K562 (cell line): ENCODE results near the gene BNIP3. TPM values are rescaled to one million over a fixed set of nuclear protein-coding genes. Genes with fewer than 3 reads are reported as not detected.

Experiments
- ATAC-seq: fragments of 200-7000 bp; cut with Tn5 transposase; 3 replicates; pipeline ENCODE4 v1.9.1; 2020; ENCODE audit warnings: moderate library complexity
- BruUV-seq: library from RNA; stranded (reverse); fragments of 400-500 nt; replicated peaks from 2 replicates; lab custom pipeline; 2021; lab: Mats Ljungman, UMichigan
- CTCF ChIA-PET: fragments of 300-600 bp; formaldehyde crosslinking; extraction: SDS; loops from one replicate; lab custom pipeline; 2021; ENCODE audit warnings: low intra/inter-chr PET ratio; lab: Yijun Ruan, JAX
- POLR2A ChIA-PET: fragments of 300-600, 350-650 bp; sonication (Branson Sonifier 250); formaldehyde crosslinking; extraction: SDS; loops from one replicate; lab custom pipeline; 2021; ENCODE audit warnings: antibody characterized with exemption, inconsistent platforms; lab: Yijun Ruan, JAX
- DNase-seq, 4 experiments: peaks; one replicate each; pipeline versions ENCODE4 v3.0.0 to v3.0.0-alpha.2; 2011 to 2018; ENCODE audit warnings: low spot score in 3 of 4, mixed read lengths in 3 of 4; ENCODE audit errors: extremely low read depth in 1 of 4
- FAIRE-seq: peaks from 2 replicates; lab custom pipeline; 2011; peaks lifted over from hg19 to GRCh38; lab: Jason Lieb, UNC
- H2AFZ ChIP-seq: 2 replicates; pipeline ENCODE4 v1.6.0; 2011; ENCODE audit warnings: low read depth, low read length, control low read depth, inconsistent platforms
- H3K27ac ChIP-seq: fragments of 200-600 bp; 3 replicates; pipeline ENCODE4 v1.8.0; 2011; ENCODE audit warnings: low read depth, mild to moderate bottlenecking, control low read depth, inconsistent platforms, low read length, moderate library complexity, mixed read lengths; ENCODE audit errors: extremely low read depth
- H3K27me3 ChIP-seq, 2 experiments: fragments of 300-600 bp in 1 of 2; 2 replicates in 1 of 2; 3 replicates in 1 of 2; pipeline versions ENCODE4 v1.6.0 to v1.8.0; 2011; ENCODE audit warnings: inconsistent platforms in 2 of 2, low read length in 2 of 2, mild to moderate bottlenecking in 1 of 2, mixed read lengths in 1 of 2, moderate library complexity in 1 of 2; ENCODE audit not compliant: control insufficient read depth in 2 of 2, insufficient read depth in 2 of 2
- H3K36me3 ChIP-seq: fragments of 300-600 bp; 3 replicates; pipeline ENCODE4 v1.8.0; 2011; ENCODE audit warnings: mild to moderate bottlenecking, low read length, inconsistent platforms; ENCODE audit not compliant: control insufficient read depth, insufficient read depth
- H3K4me1 ChIP-seq, 2 experiments: fragments of 200-600 bp in 1 of 2; replicated peaks in 1 of 2; 2 replicates in 1 of 2; 3 replicates in 1 of 2; pipeline versions ENCODE4 v1.5.1 to v1.8.0; 2011; ENCODE audit warnings: inconsistent platforms in 2 of 2, low read length in 2 of 2, mild to moderate bottlenecking in 1 of 2, mixed read lengths in 1 of 2, moderate library complexity in 1 of 2; ENCODE audit not compliant: control insufficient read depth in 2 of 2, insufficient read depth in 2 of 2
- H3K4me2 ChIP-seq: 2 replicates; pipeline ENCODE4 v1.6.1; 2011; ENCODE audit warnings: low read length, control low read depth, inconsistent platforms, mixed read lengths; ENCODE audit not compliant: insufficient read depth
- H3K4me3 ChIP-seq: fragments of 200-600 bp; sonication (generic), shearing (Covaris generic); 2 replicates; pipeline ENCODE4 v1.5.1; 2016; ENCODE audit warnings: control low read depth, inconsistent platforms
- H3K79me2 ChIP-seq: fragments of 200-600 bp; 3 replicates; pipeline ENCODE4 v1.8.0; 2011; ENCODE audit warnings: low read length, inconsistent platforms; ENCODE audit not compliant: control insufficient read depth, insufficient read depth
- H3K9ac ChIP-seq, 2 experiments: 2 replicates each; pipeline versions ENCODE4 v1.6.0 to v1.6.1; 2011; ENCODE audit warnings: low read depth in 2 of 2, low read length in 2 of 2, control low read depth in 1 of 2, inconsistent platforms in 1 of 2, mild to moderate bottlenecking in 1 of 2, mixed read lengths in 1 of 2; ENCODE audit not compliant: insufficient read depth in 1 of 2
- H3K9me1 ChIP-seq: one replicate; pipeline ENCODE4 v1.6.0; 2011; ENCODE audit warnings: inconsistent platforms, mild to moderate bottlenecking, low read length, moderate library complexity; ENCODE audit not compliant: control insufficient read depth, insufficient read depth
- H3K9me3 ChIP-seq: replicated peaks from 2 replicates; pipeline ENCODE4 v1.5.1; 2011; ENCODE audit warnings: low read depth, low read length, inconsistent platforms; ENCODE audit not compliant: control insufficient read depth, insufficient read depth
- H4K20me1 ChIP-seq: replicated peaks from 2 replicates; pipeline ENCODE4 v1.6.1; 2011; ENCODE audit warnings: low read length, inconsistent platforms, mixed read lengths; ENCODE audit not compliant: control insufficient read depth, insufficient read depth
- E2F3 ChIP-seq: fragments of 250-450 bp; sonication (Bioruptor Pico); IDR thresholded peaks from 2 replicates; pipeline ENCODE4 v1.4.0; 2020; ENCODE audit warnings: mild to moderate bottlenecking
- HMBOX1 ChIP-seq: sonication (generic); IDR thresholded peaks from 2 replicates; pipeline ENCODE4 v1.6.1; 2016
- LEF1 ChIP-seq: fragments of 450-650 bp; IDR thresholded peaks from 2 replicates; pipeline ENCODE4 v1.6.1; 2016; ENCODE audit warnings: mild to moderate bottlenecking
- MBD2 ChIP-seq: sonication (generic); IDR thresholded peaks from 2 replicates; pipeline ENCODE4 v1.6.1; 2016; ENCODE audit warnings: low read depth, borderline replicate concordance
- MCM3 ChIP-seq: fragments of 450-650 bp; IDR thresholded peaks from 2 replicates; pipeline ENCODE4 v1.6.1; 2016
- MCM7 ChIP-seq, 2 experiments: fragments of 450-650 bp; IDR thresholded peaks; 2 replicates each; pipeline ENCODE4 v1.6.1; 2016 to 2018
- MLX ChIP-seq, 2 experiments: fragments of 450-650 bp in 1 of 2; sonication (generic) in 1 of 2; formaldehyde crosslinking; conservative IDR thresholded peaks; 2 replicates each; pipeline versions ENCODE4 v1.4.0 to v1.8.1; 2020 to 2022; ENCODE audit warnings: mild to moderate bottlenecking in 1 of 2, missing genetic modification reagents in 1 of 2
- MYBL2 ChIP-seq, 2 experiments: fragments of 450-650 bp in 1 of 2; sonication (generic) in 1 of 2; formaldehyde crosslinking in 1 of 2; IDR thresholded peaks; 2 replicates each; pipeline versions ENCODE4 v1.6.1 to v1.8.1; 2017 to 2022; ENCODE audit warnings: borderline replicate concordance in 1 of 2, inconsistent platforms in 1 of 2, low read depth in 1 of 2, mild to moderate bottlenecking in 1 of 2, missing genetic modification reagents in 1 of 2, moderate library complexity in 1 of 2
- NONO ChIP-seq, 2 experiments: fragments of 200-400 bp in 1 of 2; fragments of 450-650 bp in 1 of 2; formaldehyde crosslinking in 1 of 2; IDR thresholded peaks; 2 replicates each; pipeline ENCODE4 v1.6.1; 2017; ENCODE audit warnings: low read depth in 2 of 2, mild to moderate bottlenecking in 2 of 2, moderate library complexity in 2 of 2, low read length in 1 of 2
- PPARD ChIP-seq: fragments of 250-450 bp; sonication (Bioruptor Pico); IDR thresholded peaks from 2 replicates; pipeline ENCODE4 v1.8.0; 2022; ENCODE audit warnings: inconsistent platforms, mild to moderate bottlenecking, moderate library complexity
- RUNX1 ChIP-seq: sonication (generic); IDR thresholded peaks from 2 replicates; pipeline ENCODE4 v1.6.1; 2016; ENCODE audit warnings: antibody characterized with exemption, low read depth
- SNIP1 ChIP-seq: fragments of 450-650 bp; IDR thresholded peaks from 2 replicates; pipeline ENCODE4 v1.7.1; 2017; ENCODE audit warnings: low read depth, mild to moderate bottlenecking
- TRIM24 ChIP-seq, 2 experiments: fragments of 450-650 bp; IDR thresholded peaks; 2 replicates each; pipeline ENCODE4 v1.6.1; 2016
- ZKSCAN1 ChIP-seq: fragments of 150-350 bp; IDR thresholded peaks from 2 replicates; pipeline ENCODE4 v1.6.1; 2016; ENCODE audit warnings: low read depth, low read length
- ZNF696 ChIP-seq: fragments of 250-450 bp; sonication (Bioruptor Pico); conservative IDR thresholded peaks from 2 replicates; pipeline ENCODE4 v1.4.0; 2020; ENCODE audit warnings: mild to moderate bottlenecking, moderate library complexity
- WGBS: fragments of 100-300 bp; shearing (Covaris generic); methylation state at CpG from one replicate; pipeline ENCODE4 v1.1.6; 2016; ENCODE audit warnings: low coverage, mixed read lengths; ENCODE audit not compliant: insufficient coverage; ENCODE audit errors: missing lambda C conversion rate; 5-methylcytosine and 5-hydroxymethylcytosine counted together
- in situ Hi-C: fragments of 300-500 bp; cut with MboI; formaldehyde crosslinking; loops from 4 replicates; pipeline ENCODE4 v1.15.0; 2018; ENCODE audit warnings: inconsistent platforms, mixed read lengths
- intact Hi-C: fragments of 100-400 bp; cut with micrococcal nuclease; formaldehyde crosslinking; loops from 2 replicates; pipeline ENCODE4 v1.14.2; 2022
- polyA plus RNA-seq, 8 experiments: library from polyadenylated mRNA; depleted of rRNA in 4 of 8; stranded (reverse) in 5 of 8; unstranded in 3 of 8; fragments of >200 nt; fragmentation: Nextera tagmentation in 2 of 8; fragmentation: Illumina TruSeq in 1 of 8; extraction: Ambion mirVana in 2 of 8; extraction: Trizol in 1 of 8; gene quantifications; 2 replicates each; pipeline versions ENCODE4 v1.2.1 to v1.2.3, GENCODE V29; 2011 to 2014; ENCODE audit warnings: inconsistent platforms in 1 of 8, missing spikeins in 1 of 8
- total RNA-seq, 7 experiments: library from RNA; depleted of rRNA in 6 of 7; stranded (reverse); fragments of >200 nt in 6 of 7; fragmentation: Illumina TruSeq in 2 of 7; extraction: Trizol in 2 of 7; gene quantifications; 2 replicates each; pipeline versions ENCODE4 v1.2.1 to v1.2.3, GENCODE V29; 2011 to 2021; ENCODE audit warnings: low replicate concordance in 1 of 7
- TF ChIP-seq, protein P1 (sequence below): fragments of 200-800 bp; sonication (Bioruptor generic); IDR thresholded peaks from 2 replicates; pipeline ENCODE4 v1.6.1; 2016; ENCODE audit warnings: missing genetic modification characterization, missing compliant biosample characterization

Gene BNIP3
- total and polyA plus RNA-seq, 9 of the 15 experiments (the other 6 are each of a cell fraction or from before 2014, with no cell fraction given): 9.2 to 119 (median 42.2) TPM

GRCh38 chr10:132021504-132022143 lies 39.9 kb upstream of the BNIP3 start:
- in situ Hi-C loops (loop anchor here (5.0 kb wide), 1 partner anchor 134 kb away; no protein-coding TSS in a partner anchor), intact Hi-C loops (loop anchor here (5.0 kb wide), 1 partner anchor 39 kb away; the partner anchor contains the start of gene BNIP3)
- H3K79me2 ChIP-seq: no peaks in the 10 kb centered on the region
- no peaks in the 10 kb centered on the region for H3K36me3 ChIP-seq
- POLR2A ChIA-PET: interaction anchor here (0.7 kb wide), 1 partner anchor 12 kb away, joined by 4 read pairs; no protein-coding TSS in a partner anchor
- DNase-seq (no peak), ATAC-seq (no peak), FAIRE-seq (no peak)
- TF ChIP-seq ZNF696 (CRISPR knock-in tag): no peak
- no peak for TF ChIP-seq MYBL2 (IDR thresholded peaks at IDR 0.05; ENCODE audit: low read depth)
- no peak for TF ChIP-seq MYBL2 (CRISPR knock-in tag; IDR thresholded peaks at IDR 0.05; ENCODE audit: borderline replicate concordance)
- no peak for TF ChIP-seq TRIM24 (IDR thresholded peaks at IDR 0.05)
- TF ChIP-seq SNIP1: no peak
- TF ChIP-seq HMBOX1: no peak
- TF ChIP-seq RUNX1: no peak
- TF ChIP-seq PPARD (CRISPR knock-in tag): no peak
- TF ChIP-seq MCM7 (IDR thresholded peaks at IDR 0.05): no peak
- TF ChIP-seq MCM3: no peak
- TF ChIP-seq, protein P1, sequence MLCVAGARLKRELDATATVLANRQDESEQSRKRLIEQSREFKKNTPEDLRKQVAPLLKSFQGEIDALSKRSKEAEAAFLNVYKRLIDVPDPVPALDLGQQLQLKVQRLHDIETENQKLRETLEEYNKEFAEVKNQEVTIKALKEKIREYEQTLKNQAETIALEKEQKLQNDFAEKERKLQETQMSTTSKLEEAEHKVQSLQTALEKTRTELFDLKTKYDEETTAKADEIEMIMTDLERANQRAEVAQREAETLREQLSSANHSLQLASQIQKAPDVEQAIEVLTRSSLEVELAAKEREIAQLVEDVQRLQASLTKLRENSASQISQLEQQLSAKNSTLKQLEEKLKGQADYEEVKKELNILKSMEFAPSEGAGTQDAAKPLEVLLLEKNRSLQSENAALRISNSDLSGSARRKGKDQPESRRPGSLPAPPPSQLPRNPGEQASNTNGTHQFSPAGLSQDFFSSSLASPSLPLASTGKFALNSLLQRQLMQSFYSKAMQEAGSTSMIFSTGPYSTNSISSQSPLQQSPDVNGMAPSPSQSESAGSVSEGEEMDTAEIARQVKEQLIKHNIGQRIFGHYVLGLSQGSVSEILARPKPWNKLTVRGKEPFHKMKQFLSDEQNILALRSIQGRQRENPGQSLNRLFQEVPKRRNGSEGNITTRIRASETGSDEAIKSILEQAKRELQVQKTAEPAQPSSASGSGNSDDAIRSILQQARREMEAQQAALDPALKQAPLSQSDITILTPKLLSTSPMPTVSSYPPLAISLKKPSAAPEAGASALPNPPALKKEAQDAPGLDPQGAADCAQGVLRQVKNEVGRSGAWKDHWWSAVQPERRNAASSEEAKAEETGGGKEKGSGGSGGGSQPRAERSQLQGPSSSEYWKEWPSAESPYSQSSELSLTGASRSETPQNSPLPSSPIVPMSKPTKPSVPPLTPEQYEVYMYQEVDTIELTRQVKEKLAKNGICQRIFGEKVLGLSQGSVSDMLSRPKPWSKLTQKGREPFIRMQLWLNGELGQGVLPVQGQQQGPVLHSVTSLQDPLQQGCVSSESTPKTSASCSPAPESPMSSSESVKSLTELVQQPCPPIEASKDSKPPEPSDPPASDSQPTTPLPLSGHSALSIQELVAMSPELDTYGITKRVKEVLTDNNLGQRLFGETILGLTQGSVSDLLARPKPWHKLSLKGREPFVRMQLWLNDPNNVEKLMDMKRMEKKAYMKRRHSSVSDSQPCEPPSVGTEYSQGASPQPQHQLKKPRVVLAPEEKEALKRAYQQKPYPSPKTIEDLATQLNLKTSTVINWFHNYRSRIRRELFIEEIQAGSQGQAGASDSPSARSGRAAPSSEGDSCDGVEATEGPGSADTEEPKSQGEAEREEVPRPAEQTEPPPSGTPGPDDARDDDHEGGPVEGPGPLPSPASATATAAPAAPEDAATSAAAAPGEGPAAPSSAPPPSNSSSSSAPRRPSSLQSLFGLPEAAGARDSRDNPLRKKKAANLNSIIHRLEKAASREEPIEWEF (CRISPR knock-in tag): no peak
- no peak for TF ChIP-seq MLX (CRISPR knock-in tag; conservative IDR thresholded peaks at IDR 0.05)
- no peak for TF ChIP-seq NONO (IDR thresholded peaks at IDR 0.05; ENCODE audit: low read depth in 2 of 2, low read length in 1 of 2)
- TF ChIP-seq E2F3 (CRISPR knock-in tag): no peak
- TF ChIP-seq LEF1: no peak
- TF ChIP-seq MBD2: no peak
- no peak for TF ChIP-seq ZKSCAN1
- H2AFZ ChIP-seq: no peak overlapping the region
- no peak overlapping the region for H3K27ac ChIP-seq
- no peak overlapping the region for H3K4me2 ChIP-seq
- WGBS: 44% methylated on average over 4 of the region's 16 CpGs
- no peaks in the 10 kb centered on the region for H3K9me1 ChIP-seq
- H3K9ac ChIP-seq: no peak overlapping the region
- CTCF ChIA-PET: no interaction called here
- no peak overlapping the region for H3K4me3 ChIP-seq
- no peaks in the 10 kb centered on the region for H3K9me3 ChIP-seq
- no TSS peak for BruUV-seq
- peaks cover 16 to 20% of the 10 kb centered on the region in 2 experiments; a peak in 4 of 5 replicates for H3K27me3 ChIP-seq
- H3K4me1 ChIP-seq: peaks cover 7 to 22% of the 10 kb centered on the region in 2 experiments; a peak in 3 of 5 replicates
- no peaks in the 10 kb centered on the region for H4K20me1 ChIP-seq
